ENCODE results near the gene TMEM116.

DNA sequence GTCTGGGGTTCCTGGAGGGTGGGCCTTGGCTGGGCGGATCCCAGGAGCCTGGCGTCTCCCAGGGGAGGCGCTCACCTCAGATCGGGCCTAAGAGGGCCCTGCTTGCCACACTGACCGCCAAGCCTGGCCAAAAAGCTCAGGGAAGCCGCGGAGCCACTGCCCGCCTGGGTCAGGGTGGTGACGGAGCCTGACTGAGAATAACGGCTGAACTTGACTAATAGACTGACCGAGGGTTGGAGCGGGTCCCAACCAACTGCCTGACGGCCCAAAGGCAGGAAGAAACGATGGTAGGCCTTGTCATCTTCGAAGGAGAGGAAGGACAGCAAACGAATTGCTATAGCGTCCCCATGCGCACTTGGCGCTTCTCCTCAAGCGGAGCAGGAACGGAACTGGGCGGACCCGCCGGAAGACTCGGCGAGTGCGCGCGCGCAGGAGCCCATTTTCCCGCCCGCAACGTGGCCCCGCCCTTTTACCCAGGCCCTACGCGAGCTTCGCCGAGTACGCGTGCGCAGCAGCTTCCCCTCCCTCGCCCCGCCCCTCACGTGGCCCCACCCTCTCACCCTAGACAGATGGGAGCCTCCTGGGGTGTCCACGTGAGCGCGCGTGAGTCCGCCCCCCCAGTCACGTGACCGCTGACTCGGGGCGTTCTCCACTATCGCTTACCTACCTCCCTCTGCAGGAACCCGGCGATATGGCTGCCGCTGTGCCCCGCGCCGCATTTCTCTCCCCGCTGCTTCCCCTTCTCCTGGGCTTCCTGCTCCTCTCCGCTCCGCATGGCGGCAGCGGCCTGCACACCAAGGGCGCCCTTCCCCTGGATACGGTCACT, at the start of gene TMEM116, which contains the start of gene ERP29:
- TF ChIP-seq POLR2A (IDR thresholded peaks at IDR 0.05) = peak; percentile 95
- TF ChIP-seq, protein P1, sequence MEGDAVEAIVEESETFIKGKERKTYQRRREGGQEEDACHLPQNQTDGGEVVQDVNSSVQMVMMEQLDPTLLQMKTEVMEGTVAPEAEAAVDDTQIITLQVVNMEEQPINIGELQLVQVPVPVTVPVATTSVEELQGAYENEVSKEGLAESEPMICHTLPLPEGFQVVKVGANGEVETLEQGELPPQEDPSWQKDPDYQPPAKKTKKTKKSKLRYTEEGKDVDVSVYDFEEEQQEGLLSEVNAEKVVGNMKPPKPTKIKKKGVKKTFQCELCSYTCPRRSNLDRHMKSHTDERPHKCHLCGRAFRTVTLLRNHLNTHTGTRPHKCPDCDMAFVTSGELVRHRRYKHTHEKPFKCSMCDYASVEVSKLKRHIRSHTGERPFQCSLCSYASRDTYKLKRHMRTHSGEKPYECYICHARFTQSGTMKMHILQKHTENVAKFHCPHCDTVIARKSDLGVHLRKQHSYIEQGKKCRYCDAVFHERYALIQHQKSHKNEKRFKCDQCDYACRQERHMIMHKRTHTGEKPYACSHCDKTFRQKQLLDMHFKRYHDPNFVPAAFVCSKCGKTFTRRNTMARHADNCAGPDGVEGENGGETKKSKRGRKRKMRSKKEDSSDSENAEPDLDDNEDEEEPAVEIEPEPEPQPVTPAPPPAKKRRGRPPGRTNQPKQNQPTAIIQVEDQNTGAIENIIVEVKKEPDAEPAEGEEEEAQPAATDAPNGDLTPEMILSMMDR (IDR thresholded peaks at IDR 0.05) = peak; percentile 62 to 94 (median 64)
- TF ChIP-seq POLR2AphosphoS5 (IDR thresholded peaks at IDR 0.05) = peak; percentile 94 to 98 (median 98)

Measured in transverse colon (tissue), 4 donors.